HG02973 (cell line): ENCODE results near the gene PIH1D1.

ENCODE experiments used
- ATAC-seq: cut with Tn5 transposase; IDR thresholded peaks from one replicate; pipeline ENCODE4 v1.9.1; 2021; ENCODE audit warnings: moderate library complexity; ENCODE audit not compliant: unreplicated experiment

PIH1D1 gene

DNA sequence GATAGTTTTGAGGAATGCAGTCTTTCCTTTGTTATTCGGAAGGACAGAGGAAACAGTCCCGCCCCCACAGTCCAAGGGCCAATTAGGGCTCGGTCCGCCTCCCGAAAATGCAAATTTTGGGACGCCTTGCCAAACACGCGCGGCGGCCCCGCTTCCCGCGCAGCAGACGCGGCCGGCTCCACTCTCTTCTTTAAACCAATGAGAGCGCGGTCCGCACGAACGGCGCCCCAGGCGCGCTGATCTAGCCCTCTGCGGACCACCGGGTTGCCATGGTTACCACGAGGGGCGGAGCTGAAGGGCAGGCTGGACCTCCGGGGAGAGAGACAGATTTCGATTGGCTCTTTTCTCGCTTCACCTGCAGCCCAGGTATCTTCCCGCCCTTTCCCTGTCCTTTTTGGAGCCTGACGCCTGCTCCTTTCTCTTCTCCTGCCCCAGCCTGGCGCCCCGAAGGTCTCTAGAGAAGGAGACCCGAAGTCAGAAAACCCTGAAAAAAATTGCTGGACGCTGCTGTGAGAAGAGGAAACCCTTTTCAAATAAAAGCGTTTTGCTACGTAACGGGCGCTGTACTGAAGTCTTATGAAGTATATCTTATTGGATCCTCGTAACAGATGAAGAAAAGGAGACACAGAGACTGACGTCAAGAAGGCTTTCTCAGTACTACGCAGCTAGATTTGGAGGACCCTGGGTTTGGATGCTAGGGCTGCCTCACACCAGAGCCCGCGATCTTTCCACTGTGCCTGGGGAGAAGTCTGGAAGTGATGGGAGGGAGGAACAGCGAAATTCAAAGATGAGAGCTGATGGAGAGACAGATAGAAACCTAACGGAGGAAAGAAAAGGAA is 30.4 kb downstream of the PIH1D1 start:
- ATAC-seq, result no peak

DNA sequence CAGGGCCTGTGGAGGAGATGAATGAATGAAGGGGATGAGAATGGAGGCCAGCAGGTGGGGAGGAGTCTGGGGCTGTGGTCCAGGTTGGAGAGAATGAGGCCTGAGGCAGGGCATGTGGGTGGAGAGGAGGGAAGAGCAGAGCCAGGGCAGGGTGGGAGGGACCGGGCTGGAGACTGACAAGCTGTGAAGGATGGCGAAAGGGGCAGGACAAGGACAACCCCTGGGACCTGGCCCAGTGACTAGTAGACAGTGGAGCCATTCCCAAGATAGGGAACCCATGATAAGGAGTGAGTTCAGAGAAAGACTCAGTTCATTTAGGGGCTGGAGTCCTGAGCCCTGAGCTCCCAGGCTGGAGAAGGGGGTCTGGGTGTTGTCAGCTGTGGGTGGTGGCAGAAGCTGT is 31.4 kb downstream of the PIH1D1 start:
- no peak for ATAC-seq

- ATAC-seq, result no peak
Measured at GRCh38 chr19:49419173-49419572, 32.4 kb downstream of the PIH1D1 start.

DNA sequence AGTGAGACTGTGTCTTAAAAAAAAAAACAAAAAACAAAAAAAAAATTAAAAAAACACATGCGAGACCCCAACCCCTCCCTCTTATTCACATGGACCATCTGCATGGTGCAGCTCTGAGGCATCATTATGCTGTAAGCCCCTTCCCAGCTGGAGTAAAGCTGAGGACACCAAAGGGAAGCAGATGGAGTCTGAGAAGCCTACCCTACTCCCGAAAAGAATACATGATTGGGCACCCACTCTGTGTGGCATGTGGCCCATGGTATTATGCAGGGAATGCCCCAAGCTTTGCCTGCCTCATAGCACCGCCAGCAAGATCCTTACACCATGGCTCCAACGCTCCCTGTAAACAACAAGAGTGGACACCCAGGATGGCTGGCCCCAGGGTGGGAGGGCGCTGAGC is 33.1 kb downstream of the PIH1D1 start:
- no peak for ATAC-seq

- no peak for ATAC-seq
Measured at GRCh38 chr19:49417088-49417487, 34.5 kb downstream of the PIH1D1 start.

GRCh38 chr19:49415810-49416200 is 35.8 kb downstream of the PIH1D1 start:
- no peak for ATAC-seq

GRCh38 chr19:49415102-49415809 is 36.4 kb downstream of the PIH1D1 start:
- peak; percentile 54 for ATAC-seq

- ATAC-seq, result no peak
Measured at GRCh38 chr19:49414256-49414655, 37.4 kb downstream of the PIH1D1 start.

DNA sequence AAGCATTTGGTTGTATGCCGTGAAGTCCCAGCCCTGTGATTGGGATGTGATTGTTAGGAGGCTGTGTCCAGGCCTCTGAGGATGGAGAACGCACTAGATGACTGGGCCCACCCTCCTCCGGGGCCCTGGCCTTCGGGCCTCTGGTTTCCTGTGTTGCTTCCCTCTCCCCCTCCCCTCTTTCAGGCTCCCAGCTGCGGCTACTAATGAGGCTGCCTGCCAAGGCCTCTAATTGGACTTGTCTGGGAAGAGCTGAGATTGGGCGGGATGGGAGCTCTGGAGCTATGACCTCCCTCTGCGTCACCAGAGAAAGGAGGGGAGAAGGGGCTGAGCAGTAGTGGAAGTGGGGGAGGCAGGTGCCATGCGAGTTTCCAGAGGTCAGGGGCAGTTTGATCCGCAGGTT is 38.3 kb downstream of the PIH1D1 start:
- ATAC-seq, result no peak

DNA sequence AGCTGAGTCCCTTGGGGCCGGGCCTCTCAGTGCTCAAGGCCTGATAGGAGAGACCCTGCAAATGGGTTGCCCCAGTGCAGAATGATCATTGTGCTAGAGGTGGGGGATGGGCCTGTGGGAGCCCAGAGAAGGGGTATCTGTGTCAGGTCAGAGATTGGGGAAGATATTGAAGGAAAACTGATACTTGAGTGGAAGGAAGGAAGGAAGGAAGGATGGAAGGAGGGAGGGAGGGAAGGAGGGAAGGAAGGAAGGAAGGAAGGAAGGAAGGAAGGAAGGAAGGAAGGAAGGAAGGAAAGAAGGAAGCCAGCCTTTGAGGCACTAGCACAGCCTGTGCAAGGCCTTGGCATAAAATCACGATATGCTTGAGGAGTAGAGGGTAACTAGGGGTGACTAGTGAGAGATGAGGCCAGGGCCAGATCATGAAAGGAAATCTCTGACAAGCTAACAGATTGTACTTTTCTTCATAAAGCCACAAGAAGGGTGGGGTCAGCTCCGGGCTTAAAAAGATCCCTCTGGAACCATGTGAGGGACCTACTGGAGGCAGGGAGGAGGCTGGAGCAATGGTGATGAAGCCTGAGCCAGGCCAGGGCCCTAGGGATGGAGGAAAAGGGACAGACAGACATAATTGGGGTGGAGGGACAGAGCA is 39.8 kb downstream of the PIH1D1 start:
- no peak for ATAC-seq

DNA sequence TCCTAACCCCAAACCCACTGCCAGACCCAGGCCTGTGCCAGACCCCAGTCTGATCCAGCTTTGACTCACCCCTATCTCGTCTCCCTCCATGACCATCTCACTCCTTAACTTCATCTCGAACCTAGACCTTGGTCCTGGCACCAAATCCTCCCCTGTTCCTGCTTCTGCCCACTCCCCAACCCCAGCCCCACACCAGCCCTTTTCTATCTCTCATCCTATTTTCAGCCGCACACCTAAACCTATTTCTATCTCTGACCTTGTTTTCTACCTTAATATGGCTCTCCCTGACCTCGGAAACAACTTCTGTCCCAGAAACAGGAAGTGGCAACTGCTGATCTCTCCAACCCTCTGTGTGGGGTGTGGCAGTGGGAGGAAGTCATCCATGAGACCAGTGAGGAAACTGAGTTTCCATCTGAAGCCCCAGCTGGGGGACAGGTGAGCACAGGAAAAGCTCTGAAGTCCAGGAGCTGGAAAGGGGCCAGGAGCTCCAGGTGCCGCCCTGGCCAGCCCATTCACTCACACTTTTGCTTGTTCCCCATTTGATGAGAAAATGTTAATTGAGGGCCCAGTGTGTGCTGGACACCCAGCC is 42.1 kb downstream of the PIH1D1 start:
- ATAC-seq, result no peak

GRCh38 chr19:49408816-49409440 is 42.7 kb downstream of the PIH1D1 start:
- ATAC-seq, result no peak

GRCh38 chr19:49407482-49408015 is 44.1 kb downstream of the PIH1D1 start:
- no peak for ATAC-seq

DNA sequence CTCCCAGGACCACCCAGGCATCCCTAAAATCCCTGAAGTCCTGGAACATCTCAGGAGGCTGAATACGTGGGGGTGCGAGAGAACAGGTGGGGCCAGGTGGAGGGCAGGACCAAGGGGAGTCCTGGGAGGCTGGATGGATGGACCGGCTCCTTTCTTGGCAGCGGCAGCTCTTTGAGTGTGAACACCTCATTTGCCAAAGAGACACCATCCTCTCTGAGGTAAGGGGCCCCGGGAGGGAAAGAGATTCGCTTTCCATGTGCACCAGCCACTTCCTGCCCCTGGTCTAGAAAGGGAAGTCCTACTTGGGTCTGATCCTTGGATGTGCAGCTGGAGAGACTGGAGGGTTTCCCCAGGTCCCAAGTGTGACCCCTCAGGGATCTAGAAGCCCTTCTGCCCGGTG is 44.5 kb downstream of the PIH1D1 start:
- ATAC-seq, result no peak

DNA sequence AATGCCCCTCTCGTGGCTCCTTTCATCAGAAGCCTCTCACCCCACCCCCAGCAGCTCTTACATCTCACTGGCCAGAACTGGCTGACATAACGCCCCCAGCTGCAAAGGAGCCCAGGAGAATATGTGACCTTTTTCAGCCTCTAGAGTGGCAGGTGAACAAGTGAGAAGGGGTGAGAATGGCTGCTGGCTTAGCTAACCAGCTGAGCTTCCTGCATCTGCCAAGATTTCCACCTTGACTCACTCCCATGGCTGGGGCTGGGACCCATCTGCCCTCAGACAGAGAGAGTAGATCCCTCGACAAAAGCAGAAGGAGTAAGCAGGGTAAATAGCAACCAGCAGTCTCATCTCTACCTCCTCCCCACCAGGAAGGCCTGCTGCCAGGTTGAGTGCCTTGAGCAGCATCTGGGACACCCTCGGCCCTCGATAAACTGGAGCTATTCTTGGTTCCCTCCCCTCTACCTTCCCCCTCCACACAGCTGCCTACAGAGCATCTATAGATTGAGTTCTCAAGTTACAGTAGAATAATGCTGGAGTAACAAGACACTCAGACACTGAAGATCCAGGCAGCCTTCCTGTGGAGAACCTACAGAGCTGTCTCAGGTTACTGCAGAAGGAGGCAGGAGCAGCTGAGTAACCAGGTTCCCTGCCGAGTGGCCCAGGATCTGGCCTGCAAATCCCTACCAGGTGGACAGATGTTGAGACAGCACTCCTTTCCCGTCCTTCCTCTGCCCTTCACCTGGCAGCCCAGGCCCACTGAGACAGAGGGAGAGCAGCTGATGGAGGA is 48.0 kb downstream of the PIH1D1 start:
- ATAC-seq, result no peak

GRCh38 chr19:49400029-49400428 is 51.6 kb downstream of the PIH1D1 start:
- ATAC-seq, result no peak

GRCh38 chr19:49398931-49399330 is 52.7 kb downstream of the PIH1D1 start:
- no peak for ATAC-seq

GRCh38 chr19:49398001-49398615 is 53.5 kb downstream of the PIH1D1 start:
- no peak for ATAC-seq

DNA sequence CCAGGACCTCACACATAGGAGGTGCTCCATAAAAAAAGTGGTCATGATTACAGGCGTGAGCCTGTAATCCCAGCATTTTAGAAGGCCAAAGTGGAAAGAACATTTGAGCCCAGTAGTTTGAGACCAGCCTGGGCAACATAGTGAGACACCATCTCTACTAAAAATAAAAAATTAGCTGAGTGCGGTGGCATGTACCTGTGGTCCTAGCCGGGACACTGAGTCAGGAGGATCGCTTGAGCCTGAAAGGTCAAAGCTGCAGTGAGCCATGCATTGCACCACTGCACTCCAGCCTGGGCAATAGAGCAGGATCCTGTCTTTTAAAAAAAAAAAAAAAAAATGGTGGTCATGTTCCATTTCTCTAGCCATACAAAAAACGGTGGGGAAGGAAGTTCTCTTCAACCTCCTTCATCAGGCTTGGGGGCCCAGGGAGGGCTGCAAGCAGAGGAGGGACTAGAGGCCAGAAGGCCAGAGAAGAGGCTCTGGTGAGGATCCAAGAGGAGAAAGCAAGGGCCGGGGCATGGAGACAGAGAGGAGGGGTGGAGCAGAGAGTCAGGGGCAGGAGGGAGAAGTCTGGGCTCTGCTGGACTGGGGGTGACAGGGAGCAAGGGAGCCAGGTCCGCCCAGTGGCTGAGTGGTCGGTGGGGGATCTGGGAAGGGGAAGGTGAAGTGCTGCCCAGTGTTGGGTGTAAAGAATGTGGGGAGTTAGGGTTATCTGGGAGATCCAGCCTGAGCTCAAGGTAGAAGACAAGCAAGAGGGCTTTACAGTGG is 54.7 kb downstream of the PIH1D1 start:
- no peak for ATAC-seq
